ENCODE measurements around the gene PITRM1. TPM values are rescaled to one million over a fixed set of nuclear protein-coding genes. Genes with fewer than 3 reads are reported as not detected.
"Not testable (repeated sequence)": the region's sequence is repeated elsewhere in the genome, so short reads cannot be mapped to it uniquely, and the experiment has no call there.

Gene PITRM1
- total RNA-seq, 1 donor from 2014 or later: 85.7 TPM

- DNase-seq (ENCODE audit: low spot score) (no peak), ATAC-seq (no peak)
- intact Hi-C loops (cut with DNase I): no loop called here
These were observed 26.9 kb upstream of the PITRM1 start for GRCh38 chr10:3199488-3199887.

- ATAC-seq: no peak
- intact Hi-C loops (cut with DNase I): no loop called here
- no peak for DNase-seq (ENCODE audit: low spot score)
These were observed 26.3 kb upstream of the PITRM1 start for GRCh38 chr10:3198900-3199299.

- intact Hi-C loops (cut with DNase I): no loop called here
- ATAC-seq (peak; percentile 95), DNase-seq (ENCODE audit: low spot score) (peak; percentile 90)
These were observed 24.9 kb upstream of the PITRM1 start for GRCh38 chr10:3197348-3198003.

- DNase-seq (ENCODE audit: low spot score): no peak
- intact Hi-C loops (cut with DNase I): no loop called here
- ATAC-seq: peak; percentile 20
These were observed 24.4 kb upstream of the PITRM1 start for GRCh38 chr10:3196958-3197347.

- intact Hi-C loops (cut with DNase I): no loop called here
These were observed 23.9 kb upstream of the PITRM1 start for GRCh38 chr10:3196482-3196881.

GRCh38 chr10:3195726-3196125 lies 23.1 kb upstream of the PITRM1 start:
- DNase-seq (ENCODE audit: low spot score) (no peak), ATAC-seq (no peak)
- intact Hi-C loops (cut with DNase I): no loop called here

More at GRCh38 chr10:3196482-3196881, 23.9 kb upstream of the PITRM1 start:
- DNase-seq (ENCODE audit: low spot score) (no peak), ATAC-seq (no peak)

GRCh38 chr10:3195286-3195685 lies 22.7 kb upstream of the PITRM1 start:
- ATAC-seq: no peak
- intact Hi-C loops (cut with DNase I): no loop called here
- DNase-seq (ENCODE audit: low spot score): no peak

GRCh38 chr10:3194871-3195270 lies 22.3 kb upstream of the PITRM1 start:
- intact Hi-C loops (cut with DNase I): no loop called here
- ATAC-seq (no peak), DNase-seq (ENCODE audit: low spot score) (no peak)

GRCh38 chr10:3193751-3194150 lies 21.2 kb upstream of the PITRM1 start:
- DNase-seq (ENCODE audit: low spot score) (no peak), ATAC-seq (no peak)
- intact Hi-C loops (cut with DNase I): no loop called here

GRCh38 chr10:3192856-3193635 lies 20.5 kb upstream of the PITRM1 start:
- ATAC-seq (peak; percentile 57), DNase-seq (ENCODE audit: low spot score) (no peak)
- intact Hi-C loops (cut with DNase I): no loop called here

- ATAC-seq (no peak), DNase-seq (ENCODE audit: low spot score) (no peak)
- intact Hi-C loops (cut with DNase I): no loop called here
These were observed 18.2 kb upstream of the PITRM1 start for GRCh38 chr10:3190817-3191216.

- ATAC-seq; DNase-seq (ENCODE audit: low spot score); intact Hi-C loops (cut with DNase I): not testable (repeated sequence)
These were observed 14.6 kb upstream of the PITRM1 start for GRCh38 chr10:3187229-3187628.

GRCh38 chr10:3186368-3186767 lies 13.8 kb upstream of the PITRM1 start:
- no peak for ATAC-seq
- intact Hi-C loops (cut with DNase I): no loop called here

GRCh38 chr10:3185386-3185785 lies 12.8 kb upstream of the PITRM1 start:
- DNase-seq (ENCODE audit: low spot score): no peak
- intact Hi-C loops (cut with DNase I): no loop called here
- ATAC-seq: no peak

More at GRCh38 chr10:3186368-3186767, 13.8 kb upstream of the PITRM1 start:
- no peak for DNase-seq (ENCODE audit: low spot score)

- intact Hi-C loops (cut with DNase I): loop anchor here (2.0 kb wide), 1 partner anchor 772 kb away; no protein-coding TSS in a partner anchor
- ATAC-seq: no peak
- no peak for DNase-seq (ENCODE audit: low spot score)
These were observed 7.9 kb upstream of the PITRM1 start for GRCh38 chr10:3180355-3181025.

GRCh38 chr10:3179174-3179573 lies 6.6 kb upstream of the PITRM1 start:
- DNase-seq (ENCODE audit: low spot score) (no peak), ATAC-seq (no peak)
- intact Hi-C loops (cut with DNase I): no loop called here

- ATAC-seq (no peak), DNase-seq (ENCODE audit: low spot score) (no peak)
- intact Hi-C loops (cut with DNase I): no loop called here
These were observed 5.5 kb upstream of the PITRM1 start for GRCh38 chr10:3178042-3178441.

- intact Hi-C loops (cut with DNase I): no loop called here
- DNase-seq (ENCODE audit: low spot score) (peak; percentile 91), ATAC-seq (peak; percentile 1)
These were observed 743 bp upstream of the PITRM1 start for GRCh38 chr10:3173171-3173878.

GRCh38 chr10:3172081-3172445 lies 519 bp downstream of the PITRM1 start:
- ATAC-seq (no peak), DNase-seq (ENCODE audit: low spot score) (no peak)
- intact Hi-C loops (cut with DNase I): no loop called here
